Measurements from ENCODE around the gene KRTAP22-2.

Gene KRTAP22-2

DNA sequence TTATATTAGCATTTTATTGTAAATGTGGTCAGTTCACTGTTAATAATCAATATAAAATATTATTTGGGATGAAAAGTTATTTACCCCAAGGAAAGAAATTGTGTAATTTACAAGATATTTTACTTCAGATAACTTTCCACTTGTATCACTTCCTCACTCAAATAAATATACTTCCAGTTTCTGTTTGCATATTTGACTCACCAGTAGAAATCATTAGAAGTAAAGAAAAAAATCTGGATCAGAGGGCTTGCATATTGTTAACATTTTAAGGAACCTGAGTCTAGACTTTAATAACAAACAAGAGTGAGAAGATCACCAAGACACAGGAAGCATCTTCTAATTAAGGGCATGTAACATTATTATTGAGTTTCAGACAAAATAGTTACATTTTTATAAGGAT is 29.9 kb upstream of the KRTAP22-2 start:
- POLR2A ChIA-PET, result no interaction called here
- H3K27ac ChIP-seq (ENCODE audit: extremely low read depth, low read depth, low read length), result no peak overlapping the region

GRCh38 chr21:30616125-30616524 is 25.9 kb upstream of the KRTAP22-2 start, which contains the start of gene KRTAP20-1:
KRTAP20-1 (plus strand) TSS chr21:30616425; CDS start chr21:30616455, 30 bp downstream.
- TF ChIP-seq SALL2 (tag by site-specific recombination; IDR thresholded peaks at IDR 0.05; ENCODE audit: borderline replicate concordance) (no peak), RBAK (tag by site-specific recombination; IDR thresholded peaks at IDR 0.05) (no peak), ZBTB48 (tag by site-specific recombination; IDR thresholded peaks at IDR 0.05) (no peak), ZNF174 (tag by site-specific recombination; IDR thresholded peaks at IDR 0.05) (no peak), ZNF433 (tag by site-specific recombination; IDR thresholded peaks at IDR 0.05; ENCODE audit: low read depth) (no peak), PRDM6 (tag by site-specific recombination; IDR thresholded peaks at IDR 0.05) (no peak), ZFP3 (tag by site-specific recombination; IDR thresholded peaks at IDR 0.05; ENCODE audit: low read depth) (no peak), ZNF776 (tag by site-specific recombination; IDR thresholded peaks at IDR 0.05; ENCODE audit: borderline replicate concordance) (no peak), TRIM28 (IDR thresholded peaks at IDR 0.05; ENCODE audit: borderline replicate concordance, low read length) (no peak), ZNF426 (tag by site-specific recombination; IDR thresholded peaks at IDR 0.05) (no peak), ZBTB8A (tag by site-specific recombination; IDR thresholded peaks at IDR 0.05) (no peak), ZNF155 (tag by site-specific recombination; IDR thresholded peaks at IDR 0.05) (no peak), ZNF76 (tag by site-specific recombination; IDR thresholded peaks at IDR 0.05; ENCODE audit: borderline replicate concordance, low read depth) (no peak), ZNF2 (tag by site-specific recombination; IDR thresholded peaks at IDR 0.05) (no peak), ZNF530 (tag by site-specific recombination; IDR thresholded peaks at IDR 0.05; ENCODE audit: low read depth) (no peak), ELK4 (IDR thresholded peaks at IDR 0.05; ENCODE audit: borderline replicate concordance, low read depth, low read length) (no peak), KLF1 (tag by site-specific recombination; IDR thresholded peaks at IDR 0.05) (no peak)
- Histone ChIP-seq H3K27ac (ENCODE audit: extremely low read depth, low read depth, low read length) (no peak within 1 kb of the TSS), H3K36me3 (ENCODE audit: control insufficient read depth in 2 of 2, insufficient read depth in 1 of 2, low read length in 2 of 2) (no peaks in the 10 kb centered on the region), H3K4me3 (ENCODE audit: low read depth, low read length) (no peak within 1 kb of the TSS), H3K9me3 (ENCODE audit: control insufficient read depth, insufficient read depth, low read depth, low read length) (no peaks in the 10 kb centered on the region), H3K4me1 (ENCODE audit: control insufficient read depth, insufficient read depth, low read length) (no peaks in the 10 kb centered on the region)
- ChIA-PET POLR2A (no interaction called here), CTCF (no interaction called here)

More for the DNA sequence above, 29.9 kb upstream of the KRTAP22-2 start:
- CTCF ChIA-PET, result no interaction called here
- Histone ChIP-seq H3K4me1 (ENCODE audit: control insufficient read depth, insufficient read depth, low read length) (no peaks in the 10 kb centered on the region), H3K4me3 (ENCODE audit: low read depth, low read length) (no peak overlapping the region), H3K36me3 (ENCODE audit: control insufficient read depth in 2 of 2, insufficient read depth in 1 of 2, low read length in 2 of 2) (no peaks in the 10 kb centered on the region), H3K9me3 (ENCODE audit: control insufficient read depth, insufficient read depth, low read depth, low read length) (no peaks in the 10 kb centered on the region)
- no peak for TF ChIP-seq ZNF24 (tag by site-specific recombination; IDR thresholded peaks at IDR 0.05)
- TF ChIP-seq YY2 (tag by site-specific recombination; IDR thresholded peaks at IDR 0.05), result no peak
- no peak for TF ChIP-seq BCL11B (tag by site-specific recombination; IDR thresholded peaks at IDR 0.05; ENCODE audit: low read depth)
- no peak for TF ChIP-seq ZNF132 (tag by site-specific recombination; IDR thresholded peaks at IDR 0.05; ENCODE audit: borderline replicate concordance)
- TF ChIP-seq KLF9 (tag by site-specific recombination; IDR thresholded peaks at IDR 0.05; ENCODE audit: low read depth), result no peak
- no peak for TF ChIP-seq ZNF341 (tag by site-specific recombination; IDR thresholded peaks at IDR 0.05; ENCODE audit: low read depth)
- TF ChIP-seq ZNF549 (tag by site-specific recombination; IDR thresholded peaks at IDR 0.05), result no peak
- no peak for TF ChIP-seq ZNF777 (tag by site-specific recombination; IDR thresholded peaks at IDR 0.05; ENCODE audit: borderline replicate concordance)
- TF ChIP-seq ZNF175 (tag by site-specific recombination; IDR thresholded peaks at IDR 0.05), result no peak

Data from HEK293 (cell line).